Thoracic aorta (tissue), 2 donors: ENCODE results near the gene MELK. TPM values are rescaled to one million over a fixed set of nuclear protein-coding genes. Genes with fewer than 3 reads are reported as not detected.

Source experiments
- ATAC-seq: fragments of 150-250 bp; one replicate; pipeline ENCODE4 v1.8.0; 2017; ENCODE audit warnings: low read depth; ENCODE audit not compliant: insufficient number of reproducible peaks, low FRiP score
- DNase-seq: peaks from one replicate; pipeline ENCODE4 v3.0.0-alpha.2; 2020; ENCODE audit warnings: low spot score
- H3K27ac ChIP-seq, 2 donors: fragments of 200-600 bp; sonication (generic); 1 replicate in 1 of 2; 2 replicates in 1 of 2; pipeline ENCODE4 v1.5.1; 2016; ENCODE audit warnings: mild to moderate bottlenecking in 2 of 2, moderate library complexity in 2 of 2
- H3K27me3 ChIP-seq: fragments of 200-600 bp; sonication (generic); replicated peaks from 2 replicates; pipeline ENCODE4 v1.6.0; 2016; ENCODE audit warnings: mild to moderate bottlenecking; ENCODE audit not compliant: insufficient read depth
- H3K36me3 ChIP-seq: fragments of 200-600 bp; sonication (generic); one replicate; pipeline ENCODE4 v1.5.1; 2016
- H3K4me1 ChIP-seq, 2 donors: fragments of 200-600 bp; sonication (generic); 1 replicate in 1 of 2; 2 replicates in 1 of 2; pipeline versions ENCODE4 v1.5.1 to v1.6.0; 2016; ENCODE audit warnings: low read depth in 2 of 2, mild to moderate bottlenecking in 1 of 2; ENCODE audit not compliant: control insufficient read depth in 1 of 2
- H3K4me3 ChIP-seq: fragments of 200-600 bp; sonication (generic); 2 replicates; pipeline ENCODE4 v1.5.1; 2016; ENCODE audit warnings: mild to moderate bottlenecking
- H3K9me3 ChIP-seq: fragments of 200-600 bp; sonication (generic); 2 replicates; pipeline ENCODE4 v1.5.1; 2016
- total RNA-seq, 2 donors: library from RNA; depleted of rRNA; stranded (reverse); fragments of >200 nt; gene quantifications; one replicate each; pipeline versions ENCODE4 v1.1.0 to v1.2.3, GENCODE V29; 2016
- TF ChIP-seq, protein P1 (sequence below): fragments of 200-600 bp; sonication (generic); IDR thresholded peaks from one replicate; pipeline ENCODE4 v1.5.1; 2019; ENCODE audit warnings: antibody characterized with exemption

Gene MELK
- total RNA-seq, 2 donors from 2014 or later = 2.2 TPM; not detected in 1

GRCh38 chr9:36656842-36657241 lies 84.1 kb downstream of the MELK start:
- Histone ChIP-seq H3K4me1 (no peaks in the 10 kb centered on the region), H3K27me3 (no peaks in the 10 kb centered on the region), H3K9me3 (no peaks in the 10 kb centered on the region), H3K36me3 (no peaks in the 10 kb centered on the region), H3K4me3 (no peak overlapping the region), H3K27ac (no peak overlapping the region)
- ATAC-seq (no peak), DNase-seq (no peak)
- TF ChIP-seq, protein P1, sequence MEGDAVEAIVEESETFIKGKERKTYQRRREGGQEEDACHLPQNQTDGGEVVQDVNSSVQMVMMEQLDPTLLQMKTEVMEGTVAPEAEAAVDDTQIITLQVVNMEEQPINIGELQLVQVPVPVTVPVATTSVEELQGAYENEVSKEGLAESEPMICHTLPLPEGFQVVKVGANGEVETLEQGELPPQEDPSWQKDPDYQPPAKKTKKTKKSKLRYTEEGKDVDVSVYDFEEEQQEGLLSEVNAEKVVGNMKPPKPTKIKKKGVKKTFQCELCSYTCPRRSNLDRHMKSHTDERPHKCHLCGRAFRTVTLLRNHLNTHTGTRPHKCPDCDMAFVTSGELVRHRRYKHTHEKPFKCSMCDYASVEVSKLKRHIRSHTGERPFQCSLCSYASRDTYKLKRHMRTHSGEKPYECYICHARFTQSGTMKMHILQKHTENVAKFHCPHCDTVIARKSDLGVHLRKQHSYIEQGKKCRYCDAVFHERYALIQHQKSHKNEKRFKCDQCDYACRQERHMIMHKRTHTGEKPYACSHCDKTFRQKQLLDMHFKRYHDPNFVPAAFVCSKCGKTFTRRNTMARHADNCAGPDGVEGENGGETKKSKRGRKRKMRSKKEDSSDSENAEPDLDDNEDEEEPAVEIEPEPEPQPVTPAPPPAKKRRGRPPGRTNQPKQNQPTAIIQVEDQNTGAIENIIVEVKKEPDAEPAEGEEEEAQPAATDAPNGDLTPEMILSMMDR = no peak

GRCh38 chr9:36659500-36659899 lies 86.8 kb downstream of the MELK start:
- H3K4me1 ChIP-seq = no peaks in the 10 kb centered on the region

GRCh38 chr9:36664806-36665205 lies 92.1 kb downstream of the MELK start:
- ATAC-seq (no peak), DNase-seq (no peak)
- Histone ChIP-seq H3K36me3 (no peaks in the 10 kb centered on the region), H3K9me3 (no peaks in the 10 kb centered on the region), H3K27ac (no peak overlapping the region), H3K4me1 (no peaks in the 10 kb centered on the region), H3K27me3 (no peaks in the 10 kb centered on the region), H3K4me3 (no peak overlapping the region)
- TF ChIP-seq, protein P1 = no peak

More at GRCh38 chr9:36659500-36659899, 86.8 kb downstream of the MELK start:
- Histone ChIP-seq H3K36me3 (no peaks in the 10 kb centered on the region), H3K27ac (no peak overlapping the region), H3K4me3 (no peak overlapping the region), H3K9me3 (no peaks in the 10 kb centered on the region), H3K27me3 (no peaks in the 10 kb centered on the region)
- TF ChIP-seq, protein P1 = no peak
- DNase-seq (no peak), ATAC-seq (no peak)

DNA sequence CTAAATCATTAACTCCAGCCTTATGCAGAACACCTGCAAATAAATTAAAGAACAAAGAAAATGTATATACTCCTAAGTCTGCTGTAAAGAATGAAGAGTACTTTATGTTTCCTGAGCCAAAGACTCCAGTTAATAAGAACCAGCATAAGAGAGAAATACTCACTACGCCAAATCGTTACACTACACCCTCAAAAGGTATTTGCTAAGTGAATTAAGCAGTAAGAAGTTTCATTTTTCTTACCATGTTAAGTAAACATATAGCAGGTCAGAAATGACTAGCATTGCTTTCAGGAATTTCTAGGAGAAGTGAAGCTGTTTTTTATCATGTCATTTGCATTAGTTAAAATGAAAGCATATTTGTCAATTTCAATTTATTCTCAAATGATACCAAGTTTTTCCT lies 92.7 kb downstream of the MELK start:
- Histone ChIP-seq H3K36me3 (no peaks in the 10 kb centered on the region), H3K4me1 (no peaks in the 10 kb centered on the region), H3K4me3 (no peak overlapping the region), H3K27me3 (no peaks in the 10 kb centered on the region), H3K27ac (no peak overlapping the region), H3K9me3 (no peaks in the 10 kb centered on the region)
- TF ChIP-seq, protein P1 = no peak
- ATAC-seq (no peak), DNase-seq (no peak)

DNA sequence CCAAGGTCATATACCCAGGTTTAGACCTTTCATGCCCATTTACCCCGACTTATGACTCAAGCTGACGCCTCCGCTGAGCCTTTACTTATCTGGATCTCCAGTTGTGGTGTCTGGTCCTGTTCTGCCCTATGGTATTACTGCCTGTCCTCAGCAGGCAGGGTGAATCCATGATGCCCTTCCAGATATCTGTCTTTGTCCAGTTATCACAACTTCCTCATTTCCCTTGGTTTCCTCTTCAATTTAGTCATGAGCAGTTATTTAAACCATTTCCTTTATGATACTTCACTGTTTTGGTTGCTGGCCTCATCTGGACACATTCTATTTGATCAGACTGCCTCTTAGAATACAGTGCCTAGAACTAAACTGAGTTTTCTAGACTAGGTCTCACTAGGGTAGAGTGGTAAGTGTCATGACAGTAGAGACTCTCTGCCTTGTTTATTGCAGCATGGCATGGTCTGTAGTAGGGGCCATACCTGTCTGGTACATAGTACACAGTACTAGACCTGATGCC lies 93.3 kb downstream of the MELK start:
- TF ChIP-seq, protein P1 = no peak
- no peak for DNase-seq
- Histone ChIP-seq H3K36me3 (no peaks in the 10 kb centered on the region), H3K27me3 (no peaks in the 10 kb centered on the region), H3K9me3 (no peaks in the 10 kb centered on the region), H3K4me1 (no peaks in the 10 kb centered on the region), H3K27ac (no peak overlapping the region), H3K4me3 (no peak overlapping the region)
- no peak for ATAC-seq
